Activated naive CD4-positive, alpha-beta T cell treated with anti-CD3 and anti-CD28 coated beads for 36 hours (primary cell): ENCODE measurements around the gene NKX6-2. TPM values are rescaled to one million over a fixed set of nuclear protein-coding genes. Genes with fewer than 3 reads are reported as not detected.
"Not testable (repeated sequence)": the region's sequence is repeated elsewhere in the genome, so short reads cannot be mapped to it uniquely, and the experiment has no call there.

ENCODE experiments used
- CTCF ChIA-PET: fragments of 350-600 bp; sonication (Branson Sonifier 250); formaldehyde crosslinking; loops from one replicate; lab custom pipeline; 2021; ENCODE audit warnings: antibody characterized with exemption; lab: Charles Lee
- DNase-seq: peaks from one replicate; pipeline ENCODE4 v3.0.0-alpha.2; 2020
- H3K27ac Mint-ChIP-seq: one replicate; pipeline ENCODE4 v1.8.0; 2021; ENCODE audit warnings: mild to moderate bottlenecking, mixed read lengths
- H3K27me3 Mint-ChIP-seq: one replicate; pipeline ENCODE4 v1.8.0; 2021; ENCODE audit warnings: low read depth, mixed read lengths
- H3K36me3 Mint-ChIP-seq: one replicate; pipeline ENCODE4 v1.8.0; 2021; ENCODE audit warnings: low read depth, mixed read lengths
- H3K4me1 Mint-ChIP-seq: one replicate; pipeline ENCODE4 v1.8.0; 2021; ENCODE audit warnings: low read depth, mixed read lengths
- H3K4me3 Mint-ChIP-seq: one replicate; pipeline ENCODE4 v1.8.0; 2021; ENCODE audit warnings: mild to moderate bottlenecking, moderate library complexity, mixed read lengths
- H3K9me3 Mint-ChIP-seq: one replicate; pipeline ENCODE4 v1.8.0; 2021; ENCODE audit warnings: mixed read lengths
- intact Hi-C: fragments of 100-400 bp; cut with micrococcal nuclease; formaldehyde crosslinking; loops from one replicate; pipeline ENCODE4 v1.15.1; 2023
- total RNA-seq, 2 experiments: library from RNA; stranded (reverse); gene quantifications; one replicate each; pipeline ENCODE4 v1.2.3, GENCODE V29; 2021

The NKX6-2 gene
- total RNA-seq, 2 experiments from 2014 or later, result not detected

- H3K4me1 Mint-ChIP-seq, H3K27me3 Mint-ChIP-seq, intact Hi-C loops, CTCF ChIA-PET, H3K9me3 Mint-ChIP-seq, DNase-seq, H3K36me3 Mint-ChIP-seq, H3K4me3 Mint-ChIP-seq, H3K27ac Mint-ChIP-seq: not testable (repeated sequence)
Observed at GRCh38 chr10:132825783-132826523, 40.0 kb upstream of the NKX6-2 start.

- Mint-ChIP-seq H3K27ac (no peak overlapping the region), H3K9me3 (no peaks in the 10 kb centered on the region), H3K27me3 (peaks cover 13% of the 10 kb centered on the region), H3K4me1 (no peaks in the 10 kb centered on the region), H3K36me3 (no peaks in the 10 kb centered on the region), H3K4me3 (no peak overlapping the region)
- no peak for DNase-seq
- CTCF ChIA-PET, result no interaction called here
- intact Hi-C loops, result no loop called here
Observed at GRCh38 chr10:132820056-132820455, 34.1 kb upstream of the NKX6-2 start.

GRCh38 chr10:132817701-132818211, 31.8 kb upstream of the NKX6-2 start:
- no peaks in the 10 kb centered on the region for H3K36me3 Mint-ChIP-seq
- DNase-seq, result no peak
- no peaks in the 10 kb centered on the region for H3K4me1 Mint-ChIP-seq
- no peak overlapping the region for H3K27ac Mint-ChIP-seq
- peaks cover 13% of the 10 kb centered on the region for H3K27me3 Mint-ChIP-seq
- H3K9me3 Mint-ChIP-seq, result no peaks in the 10 kb centered on the region
- intact Hi-C loops, result no loop called here
- CTCF ChIA-PET, result no interaction called here
- no peak overlapping the region for H3K4me3 Mint-ChIP-seq

- no peak for DNase-seq
- Mint-ChIP-seq H3K4me1 (no peaks in the 10 kb centered on the region), H3K27ac (no peak overlapping the region), H3K9me3 (no peaks in the 10 kb centered on the region), H3K4me3 (no peak overlapping the region), H3K27me3 (peaks cover 13% of the 10 kb centered on the region), H3K36me3 (no peaks in the 10 kb centered on the region)
- intact Hi-C loops, result no loop called here
- CTCF ChIA-PET, result no interaction called here
Observed at GRCh38 chr10:132816718-132817117, 30.8 kb upstream of the NKX6-2 start.

GRCh38 chr10:132815168-132815857, 29.4 kb upstream of the NKX6-2 start:
- Mint-ChIP-seq H3K27ac (no peak overlapping the region), H3K9me3 (no peaks in the 10 kb centered on the region), H3K4me1 (no peaks in the 10 kb centered on the region)

GRCh38 chr10:132814469-132814856, 28.5 kb upstream of the NKX6-2 start:
- Mint-ChIP-seq H3K4me1 (no peaks in the 10 kb centered on the region), H3K4me3 (no peak overlapping the region), H3K27me3 (peaks cover 13% of the 10 kb centered on the region), H3K27ac (no peak overlapping the region), H3K9me3 (no peaks in the 10 kb centered on the region), H3K36me3 (no peaks in the 10 kb centered on the region)
- CTCF ChIA-PET, result no interaction called here
- DNase-seq, result no peak
- intact Hi-C loops, result no loop called here

More at GRCh38 chr10:132815168-132815857, 29.4 kb upstream of the NKX6-2 start:
- H3K36me3 Mint-ChIP-seq, result no peaks in the 10 kb centered on the region
- no peak for DNase-seq
- no peak overlapping the region for H3K4me3 Mint-ChIP-seq
- CTCF ChIA-PET, result no interaction called here
- intact Hi-C loops, result no loop called here
- peaks cover 13% of the 10 kb centered on the region for H3K27me3 Mint-ChIP-seq

- H3K9me3 Mint-ChIP-seq, result no peaks in the 10 kb centered on the region
- no peaks in the 10 kb centered on the region for H3K4me1 Mint-ChIP-seq
- CTCF ChIA-PET, result no interaction called here
- H3K4me3 Mint-ChIP-seq, result no peak overlapping the region
- intact Hi-C loops, result no loop called here
- DNase-seq, result no peak
- H3K27ac Mint-ChIP-seq, result no peak overlapping the region
- peaks cover 13% of the 10 kb centered on the region for H3K27me3 Mint-ChIP-seq
- no peaks in the 10 kb centered on the region for H3K36me3 Mint-ChIP-seq
Observed at GRCh38 chr10:132813560-132814468, 27.9 kb upstream of the NKX6-2 start.

GRCh38 chr10:132813001-132813401, 27.1 kb upstream of the NKX6-2 start:
- H3K4me1 Mint-ChIP-seq, result no peaks in the 10 kb centered on the region
- no peak overlapping the region for H3K4me3 Mint-ChIP-seq
- intact Hi-C loops, result no loop called here
- no peaks in the 10 kb centered on the region for H3K9me3 Mint-ChIP-seq
- no peak overlapping the region for H3K27ac Mint-ChIP-seq
- H3K36me3 Mint-ChIP-seq, result no peaks in the 10 kb centered on the region
- H3K27me3 Mint-ChIP-seq, result peaks cover 10% of the 10 kb centered on the region
- DNase-seq, result no peak
- CTCF ChIA-PET, result no interaction called here

- Mint-ChIP-seq H3K4me3 (no peak overlapping the region), H3K27ac (no peak overlapping the region), H3K36me3 (no peaks in the 10 kb centered on the region), H3K27me3 (peaks cover 8% of the 10 kb centered on the region), H3K9me3 (no peaks in the 10 kb centered on the region), H3K4me1 (no peaks in the 10 kb centered on the region)
- intact Hi-C loops, result no loop called here
- DNase-seq, result no peak
- CTCF ChIA-PET, result no interaction called here
Observed at GRCh38 chr10:132812520-132812919, 26.6 kb upstream of the NKX6-2 start.

GRCh38 chr10:132811891-132812481, 26.0 kb upstream of the NKX6-2 start:
- no peak overlapping the region for H3K27ac Mint-ChIP-seq
- CTCF ChIA-PET, result no interaction called here
- no peaks in the 10 kb centered on the region for H3K9me3 Mint-ChIP-seq
- H3K4me3 Mint-ChIP-seq, result no peak overlapping the region
- peaks cover 5% of the 10 kb centered on the region for H3K27me3 Mint-ChIP-seq
- no peaks in the 10 kb centered on the region for H3K4me1 Mint-ChIP-seq
- no peak for DNase-seq
- intact Hi-C loops, result no loop called here
- H3K36me3 Mint-ChIP-seq, result no peaks in the 10 kb centered on the region

GRCh38 chr10:132810807-132811700, 25.1 kb upstream of the NKX6-2 start:
- no peak overlapping the region for H3K27ac Mint-ChIP-seq
- CTCF ChIA-PET, result no interaction called here
- H3K4me1 Mint-ChIP-seq, result no peaks in the 10 kb centered on the region
- no peaks in the 10 kb centered on the region for H3K27me3 Mint-ChIP-seq
- no peak overlapping the region for H3K4me3 Mint-ChIP-seq
- H3K36me3 Mint-ChIP-seq, result no peaks in the 10 kb centered on the region
- DNase-seq, result no peak
- intact Hi-C loops, result no loop called here
- H3K9me3 Mint-ChIP-seq, result no peaks in the 10 kb centered on the region
